ENCODE measurements around the gene GRM3. TPM values are rescaled to one million over a fixed set of nuclear protein-coding genes. Genes with fewer than 3 reads are reported as not detected.
A peak's percentile ranks its signal among the peaks of the same experiment; 100 is the strongest.
"Not testable (repeated sequence)": the region's sequence is repeated elsewhere in the genome, so short reads cannot be mapped to it uniquely, and the experiment has no call there.

Gene GRM3
- polyA plus RNA-seq: not detected

GRCh38 chr7:86643561-86644281, at the start of gene GRM3:
GRM3 (plus strand) TSS chr7:86643909; CDS start chr7:86765146, 121,237 bp downstream.
- Mint-ChIP-seq H3K4me1 (no peaks in the 10 kb centered on the region), H3K4me3 (no peak within 1 kb of the TSS), H3K36me3 (no peaks in the 10 kb centered on the region), H3K9me3 (peaks cover 0 to 4% (median under 1%) of the 10 kb centered on the region in 3 donors), H3K27me3 (peaks cover 16% of the 10 kb centered on the region), H3K27ac (no peak within 1 kb of the TSS)

GRCh38 chr7:86598311-86598710, 45.4 kb upstream of the GRM3 start:
- H3K27me3 Mint-ChIP-seq: no peaks in the 10 kb centered on the region
- no peaks in the 10 kb centered on the region for H3K4me1 Mint-ChIP-seq
- H3K4me3 Mint-ChIP-seq: no peak overlapping the region
- no peaks in the 10 kb centered on the region for H3K36me3 Mint-ChIP-seq
- peaks cover 0 to 3% (median 1%) of the 10 kb centered on the region in 3 donors for H3K9me3 Mint-ChIP-seq
- no peak overlapping the region for H3K27ac Mint-ChIP-seq

GRCh38 chr7:86598721-86599120, 45.0 kb upstream of the GRM3 start:
- H3K27me3 Mint-ChIP-seq: no peaks in the 10 kb centered on the region
- H3K4me1 Mint-ChIP-seq: no peaks in the 10 kb centered on the region
- H3K9me3 Mint-ChIP-seq: peaks cover 0 to 3% (median 2%) of the 10 kb centered on the region in 3 donors
- no peak overlapping the region for H3K4me3 Mint-ChIP-seq
- H3K27ac Mint-ChIP-seq: peak overlapping the region in 1 of 3 donors; percentile 88
- H3K36me3 Mint-ChIP-seq: no peaks in the 10 kb centered on the region

DNA sequence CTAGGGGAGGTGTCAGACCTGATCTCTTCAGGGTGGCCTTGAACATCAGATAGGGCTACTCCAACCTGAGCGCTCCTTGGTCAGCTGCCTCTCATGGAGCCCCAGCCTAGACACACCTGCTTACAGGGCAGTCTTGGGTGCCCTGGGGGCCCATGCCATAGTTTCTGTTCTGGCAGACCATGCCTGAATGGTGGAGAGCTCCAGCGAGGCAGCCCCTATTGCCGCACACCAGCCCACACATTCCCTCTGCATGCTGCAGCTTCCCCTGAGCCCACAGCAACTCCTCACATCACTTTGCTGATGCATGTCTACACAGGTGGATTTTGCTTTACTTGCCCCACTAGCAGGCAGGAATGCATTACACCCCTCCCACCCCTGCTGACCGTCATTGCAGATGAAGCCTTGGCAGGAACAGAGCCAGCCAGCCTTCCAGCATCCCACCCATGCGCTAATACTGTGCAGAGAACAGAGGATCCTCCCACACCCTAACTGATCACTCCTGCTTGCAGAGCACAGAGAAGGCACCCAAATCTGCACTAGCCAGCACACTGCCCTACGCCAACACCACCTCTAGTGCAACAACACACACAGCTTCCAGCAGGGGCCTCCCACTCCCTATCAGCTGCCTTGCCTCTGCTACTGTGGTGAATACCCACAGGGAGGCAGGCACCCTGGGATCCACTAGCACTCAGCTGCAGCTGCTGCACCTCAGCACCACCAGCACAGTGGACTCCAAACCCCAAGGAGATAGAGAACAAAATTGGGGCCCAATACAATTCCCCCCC, 43.0 kb upstream of the GRM3 start:
- no peaks in the 10 kb centered on the region for H3K27me3 Mint-ChIP-seq
- no peak overlapping the region for H3K27ac Mint-ChIP-seq
- no peak overlapping the region for H3K4me3 Mint-ChIP-seq
- no peaks in the 10 kb centered on the region for H3K4me1 Mint-ChIP-seq
- peaks cover 0 to 3% (median 3%) of the 10 kb centered on the region in 3 donors for H3K9me3 Mint-ChIP-seq
- H3K36me3 Mint-ChIP-seq: no peaks in the 10 kb centered on the region

- not testable (repeated sequence) for H3K4me3 Mint-ChIP-seq, H3K27ac Mint-ChIP-seq, H3K4me1 Mint-ChIP-seq, H3K27me3 Mint-ChIP-seq, H3K36me3 Mint-ChIP-seq
- H3K9me3 Mint-ChIP-seq: peaks cover 14 to 21% (median 16%) of the 10 kb centered on the region in 3 donors
Measured at GRCh38 chr7:86615711-86616110, 28.0 kb upstream of the GRM3 start.

- H3K27me3 Mint-ChIP-seq: peaks cover 16% of the 10 kb centered on the region
- no peaks in the 10 kb centered on the region for H3K36me3 Mint-ChIP-seq
- peak overlapping the region in 1 of 4 donors; percentile 70 for H3K4me3 Mint-ChIP-seq
- peaks cover 0 to 4% (median 0%) of the 10 kb centered on the region in 3 donors for H3K9me3 Mint-ChIP-seq
- no peak overlapping the region for H3K27ac Mint-ChIP-seq
- no peaks in the 10 kb centered on the region for H3K4me1 Mint-ChIP-seq
Measured at GRCh38 chr7:86644282-86645224, 844 bp downstream of the GRM3 start.

- Mint-ChIP-seq H3K36me3 (no peaks in the 10 kb centered on the region), H3K4me1 (no peaks in the 10 kb centered on the region), H3K4me3 (no peak overlapping the region), H3K27me3 (peaks cover 16% of the 10 kb centered on the region), H3K9me3 (peaks cover 0 to 4% (median 0%) of the 10 kb centered on the region in 3 donors), H3K27ac (no peak overlapping the region)
Measured at GRCh38 chr7:86645225-86645608, 1.5 kb downstream of the GRM3 start.

GRCh38 chr7:86645676-86646276, 2.1 kb downstream of the GRM3 start:
- Mint-ChIP-seq H3K27me3 (peaks cover 16% of the 10 kb centered on the region), H3K27ac (no peak overlapping the region), H3K4me1 (no peaks in the 10 kb centered on the region), H3K36me3 (no peaks in the 10 kb centered on the region), H3K9me3 (peaks cover 0 to 4% (median 0%) of the 10 kb centered on the region in 3 donors), H3K4me3 (no peak overlapping the region)

- no peaks in the 10 kb centered on the region for H3K4me1 Mint-ChIP-seq
Measured at GRCh38 chr7:86647385-86648094, 3.8 kb downstream of the GRM3 start.

DNA sequence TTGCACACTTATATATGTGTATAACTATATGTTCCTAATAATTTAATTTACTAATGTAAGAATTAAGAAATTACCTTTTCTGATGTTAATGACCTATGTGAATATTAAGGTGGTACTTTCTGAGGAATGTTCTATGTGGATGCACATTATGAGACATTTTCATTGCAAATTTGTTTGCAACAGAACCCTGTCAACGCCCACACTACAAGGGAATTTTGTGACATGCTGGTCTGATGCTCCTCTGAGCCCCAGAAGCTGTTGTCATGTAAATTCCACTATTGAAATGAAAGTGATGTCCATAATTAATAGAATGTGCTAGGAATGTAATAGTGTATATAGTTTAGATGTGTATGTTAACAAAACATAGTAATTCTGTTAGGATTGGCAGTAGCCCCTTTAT, 4.5 kb downstream of the GRM3 start:
- Mint-ChIP-seq H3K4me3 (no peak overlapping the region), H3K9me3 (peaks cover 0 to 4% (median 0%) of the 10 kb centered on the region in 3 donors), H3K36me3 (no peaks in the 10 kb centered on the region), H3K27ac (no peak overlapping the region), H3K4me1 (no peaks in the 10 kb centered on the region), H3K27me3 (peaks cover 16% of the 10 kb centered on the region)

More at GRCh38 chr7:86647385-86648094, 3.8 kb downstream of the GRM3 start:
- H3K27me3 Mint-ChIP-seq: peaks cover 16% of the 10 kb centered on the region
- H3K9me3 Mint-ChIP-seq: peaks cover 0 to 1% (median 0%) of the 10 kb centered on the region in 3 donors
- H3K27ac Mint-ChIP-seq: no peak overlapping the region
- no peaks in the 10 kb centered on the region for H3K36me3 Mint-ChIP-seq
- H3K4me3 Mint-ChIP-seq: no peak overlapping the region

- H3K4me3 Mint-ChIP-seq: no peak overlapping the region
- no peak overlapping the region for H3K27ac Mint-ChIP-seq
- H3K4me1 Mint-ChIP-seq: no peaks in the 10 kb centered on the region
- no peaks in the 10 kb centered on the region for H3K27me3 Mint-ChIP-seq
- peaks cover 2% of the 10 kb centered on the region for H3K36me3 Mint-ChIP-seq
- H3K9me3 Mint-ChIP-seq: peaks cover 0 to 4% (median 0%) of the 10 kb centered on the region in 3 donors
Measured at GRCh38 chr7:86653919-86654659, 10.4 kb downstream of the GRM3 start.

DNA sequence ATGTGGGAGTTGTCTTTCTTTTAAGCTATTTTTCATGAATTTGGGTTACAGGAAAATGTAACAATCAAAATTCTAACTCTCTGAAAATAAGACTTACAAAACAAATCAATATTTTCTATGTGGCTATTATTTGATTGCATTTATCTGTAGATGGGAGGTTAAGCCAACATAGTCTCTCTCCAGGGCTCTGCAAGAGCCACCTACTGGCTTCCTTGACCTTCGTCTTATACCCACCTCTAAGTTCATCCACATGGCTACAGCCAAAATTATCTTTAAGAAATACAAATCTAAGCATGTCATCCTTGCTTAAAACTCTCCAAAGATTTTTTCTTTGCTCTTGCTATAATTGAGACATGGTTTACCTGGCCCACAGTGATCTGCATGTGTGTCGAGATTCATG, 14.2 kb downstream of the GRM3 start:
- no peak overlapping the region for H3K4me3 Mint-ChIP-seq
- H3K4me1 Mint-ChIP-seq: no peaks in the 10 kb centered on the region
- no peak overlapping the region for H3K27ac Mint-ChIP-seq
- H3K27me3 Mint-ChIP-seq: no peaks in the 10 kb centered on the region
- peaks cover 2% of the 10 kb centered on the region for H3K36me3 Mint-ChIP-seq
- no peaks in the 10 kb centered on the region for H3K9me3 Mint-ChIP-seq

DNA sequence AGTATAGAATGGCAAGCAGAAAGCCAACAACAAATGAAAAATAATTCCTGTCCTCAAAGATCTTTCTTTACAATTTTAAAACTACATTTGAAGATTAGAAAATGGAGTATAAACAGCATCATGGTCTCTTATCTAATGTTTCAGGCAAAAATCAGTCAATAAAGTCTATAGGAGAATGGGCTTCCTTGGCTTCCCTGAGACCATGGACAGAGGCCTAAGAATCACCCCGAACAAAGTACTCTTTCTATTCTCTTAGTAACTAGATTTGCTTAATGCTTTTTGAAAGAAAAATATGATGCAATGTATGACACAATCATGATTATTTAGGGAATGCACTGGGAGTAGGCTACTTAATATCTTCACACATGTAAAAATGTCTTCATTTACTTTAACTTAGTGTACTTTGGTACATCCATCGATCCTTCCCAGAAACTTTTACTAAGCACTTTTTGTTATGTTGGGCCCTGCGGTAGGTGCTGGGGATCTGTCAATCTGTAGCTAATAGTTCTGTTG, 17.3 kb downstream of the GRM3 start:
- Mint-ChIP-seq H3K27ac (no peak overlapping the region), H3K36me3 (no peaks in the 10 kb centered on the region), H3K9me3 (no peaks in the 10 kb centered on the region), H3K4me3 (no peak overlapping the region), H3K4me1 (no peaks in the 10 kb centered on the region), H3K27me3 (no peaks in the 10 kb centered on the region)
